HUES6 (cell line): ENCODE data around the gene C12orf56.

Experiments
- H3K27ac ChIP-seq: 2 replicates; pipeline ENCODE4 v1.7.0; 2013; ENCODE audit warnings: low read depth, mild to moderate bottlenecking, low read length, inconsistent platforms
- H3K27me3 ChIP-seq: 2 replicates; pipeline ENCODE4 v1.6.1; 2013; ENCODE audit warnings: low read length; ENCODE audit not compliant: control insufficient read depth, insufficient read depth
- H3K36me3 ChIP-seq: 2 replicates; pipeline ENCODE4 v1.6.1; 2013; ENCODE audit warnings: low read length; ENCODE audit not compliant: control insufficient read depth, insufficient read depth
- H3K4me1 ChIP-seq: 2 replicates; pipeline ENCODE4 v1.6.1; 2013; ENCODE audit warnings: low read length; ENCODE audit not compliant: control insufficient read depth, insufficient read depth
- H3K4me3 ChIP-seq: 2 replicates; pipeline ENCODE4 v1.5.1; 2013; ENCODE audit warnings: low read depth, low read length
- H3K9ac ChIP-seq: one replicate; pipeline ENCODE4 v1.6.1; 2013; ENCODE audit warnings: mild to moderate bottlenecking, low read length
- H3K9me3 ChIP-seq: 2 replicates; pipeline ENCODE4 v1.6.1; 2013; ENCODE audit warnings: low read depth, low read length; ENCODE audit not compliant: control insufficient read depth, insufficient read depth

The C12orf56 gene

GRCh38 chr12:64411427-64411826 lies 20.9 kb upstream of the C12orf56 start:
- no peak overlapping the region for H3K9ac ChIP-seq
- H3K36me3 ChIP-seq, result peaks cover 72% of the 10 kb centered on the region
- H3K27ac ChIP-seq, result no peak overlapping the region
- H3K4me3 ChIP-seq, result no peak overlapping the region
- no peaks in the 10 kb centered on the region for H3K9me3 ChIP-seq
- no peaks in the 10 kb centered on the region for H3K27me3 ChIP-seq
- H3K4me1 ChIP-seq, result 0 out of 2 replicates have a peak, but pooled peaks cover 12% of the 10 kb centered on the region

- Histone ChIP-seq H3K4me1 (0 out of 2 replicates have a peak, but pooled peaks cover 12% of the 10 kb centered on the region), H3K9ac (no peak overlapping the region), H3K36me3 (peaks cover 36% of the 10 kb centered on the region), H3K27ac (no peak overlapping the region), H3K27me3 (no peaks in the 10 kb centered on the region), H3K9me3 (no peaks in the 10 kb centered on the region), H3K4me3 (no peak overlapping the region)
Observed at GRCh38 chr12:64407342-64408223, 17.0 kb upstream of the C12orf56 start.

- peaks cover 14% of the 10 kb centered on the region; the same call in 1 of the 2 replicates for H3K4me1 ChIP-seq
- no peaks in the 10 kb centered on the region for H3K9me3 ChIP-seq
- H3K27ac ChIP-seq, result peak overlapping the region; percentile 98
Observed at GRCh38 chr12:64404470-64405256, 14.1 kb upstream of the C12orf56 start.

GRCh38 chr12:64403707-64404469 lies 13.3 kb upstream of the C12orf56 start, which contains the start of gene XPOT:
TSS of gene XPOT (plus strand) at chr12:64404392. CDS start at chr12:64410036, 5,644 bp downstream.
- Histone ChIP-seq H3K27me3 (no peaks in the 10 kb centered on the region), H3K4me1 (peaks cover 16% of the 10 kb centered on the region; the same call in 1 of the 2 replicates), H3K27ac (peak within 1 kb of the TSS; percentile 98), H3K4me3 (peak within 1 kb of the TSS; percentile 84), H3K36me3 (0 out of 2 replicates have a peak, but pooled peaks cover 3% of the 10 kb centered on the region), H3K9ac (peak within 1 kb of the TSS; percentile 99), H3K9me3 (no peaks in the 10 kb centered on the region)

More at GRCh38 chr12:64404470-64405256, 14.1 kb upstream of the C12orf56 start:
- peak overlapping the region; percentile 99 for H3K9ac ChIP-seq
- H3K27me3 ChIP-seq, result no peaks in the 10 kb centered on the region
- H3K4me3 ChIP-seq, result peak overlapping the region; percentile 84
- peaks cover 7% of the 10 kb centered on the region for H3K36me3 ChIP-seq

GRCh38 chr12:64402181-64402580 lies 11.6 kb upstream of the C12orf56 start:
- no peaks in the 10 kb centered on the region for H3K9me3 ChIP-seq

GRCh38 chr12:64400041-64400440 lies 9.5 kb upstream of the C12orf56 start:
- no peaks in the 10 kb centered on the region for H3K9me3 ChIP-seq
- no peaks in the 10 kb centered on the region for H3K36me3 ChIP-seq
- no peak overlapping the region for H3K27ac ChIP-seq
- H3K4me3 ChIP-seq, result no peak overlapping the region
- peaks cover 4% of the 10 kb centered on the region; the same call in 1 of the 2 replicates for H3K4me1 ChIP-seq
- H3K27me3 ChIP-seq, result no peaks in the 10 kb centered on the region
- no peak overlapping the region for H3K9ac ChIP-seq

More at GRCh38 chr12:64402181-64402580, 11.6 kb upstream of the C12orf56 start:
- Histone ChIP-seq H3K27ac (no peak overlapping the region), H3K4me1 (peaks cover 4% of the 10 kb centered on the region; the same call in 1 of the 2 replicates), H3K27me3 (no peaks in the 10 kb centered on the region), H3K4me3 (no peak overlapping the region), H3K36me3 (no peaks in the 10 kb centered on the region), H3K9ac (no peak overlapping the region)

GRCh38 chr12:64395739-64396138 lies 5.2 kb upstream of the C12orf56 start:
- Histone ChIP-seq H3K9ac (no peak overlapping the region), H3K27me3 (peaks cover 7% of the 10 kb centered on the region; the same call in 1 of the 2 replicates), H3K27ac (no peak overlapping the region), H3K36me3 (no peaks in the 10 kb centered on the region), H3K4me3 (no peak overlapping the region), H3K4me1 (peaks cover 4% of the 10 kb centered on the region; the same call in 1 of the 2 replicates), H3K9me3 (no peaks in the 10 kb centered on the region)

GRCh38 chr12:64392221-64392620 lies 1.7 kb upstream of the C12orf56 start:
- no peaks in the 10 kb centered on the region for H3K9me3 ChIP-seq
- no peaks in the 10 kb centered on the region for H3K4me1 ChIP-seq
- H3K36me3 ChIP-seq, result no peaks in the 10 kb centered on the region
- no peak overlapping the region for H3K4me3 ChIP-seq
- H3K9ac ChIP-seq, result no peak overlapping the region
- peaks cover 17% of the 10 kb centered on the region; the same call in 1 of the 2 replicates for H3K27me3 ChIP-seq
- H3K27ac ChIP-seq, result no peak overlapping the region

- Histone ChIP-seq H3K4me3 (no peak overlapping the region), H3K4me1 (no peaks in the 10 kb centered on the region), H3K27me3 (peaks cover 17% of the 10 kb centered on the region; the same call in 1 of the 2 replicates), H3K9me3 (no peaks in the 10 kb centered on the region), H3K9ac (no peak overlapping the region), H3K36me3 (no peaks in the 10 kb centered on the region), H3K27ac (no peak overlapping the region)
Observed at GRCh38 chr12:64389154-64389553, 1.4 kb downstream of the C12orf56 start.

- no peak overlapping the region for H3K9ac ChIP-seq
- H3K9me3 ChIP-seq, result no peaks in the 10 kb centered on the region
- H3K36me3 ChIP-seq, result no peaks in the 10 kb centered on the region
- H3K27me3 ChIP-seq, result peaks cover 17% of the 10 kb centered on the region; the same call in 1 of the 2 replicates
- no peak overlapping the region for H3K27ac ChIP-seq
- H3K4me1 ChIP-seq, result no peaks in the 10 kb centered on the region
- no peak overlapping the region for H3K4me3 ChIP-seq
Observed at GRCh38 chr12:64387197-64387816, 3.3 kb downstream of the C12orf56 start.
